GM21515 (cell line): ENCODE measurements around the gene CLN6.
"Not testable (repeated sequence)": the region's sequence is repeated elsewhere in the genome, so short reads cannot be mapped to it uniquely, and the experiment has no call there.

ENCODE experiments used
- ATAC-seq: cut with Tn5 transposase; IDR thresholded peaks from one replicate; pipeline ENCODE4 v1.9.1; 2021; ENCODE audit not compliant: unreplicated experiment

The CLN6 gene

GRCh38 chr15:68207176-68207935 lies 22.2 kb downstream of the CLN6 start:
- no peak for ATAC-seq

- ATAC-seq, result no peak
Measured at GRCh38 chr15:68206711-68207151, 22.8 kb downstream of the CLN6 start.

- ATAC-seq, result no peak
Measured at GRCh38 chr15:68205954-68206539, 23.5 kb downstream of the CLN6 start.

GRCh38 chr15:68205558-68205944 lies 24.0 kb downstream of the CLN6 start:
- no peak for ATAC-seq

GRCh38 chr15:68204776-68205557 lies 24.6 kb downstream of the CLN6 start, which contains the start of gene CALML4:
CALML4 (minus strand) TSS chr15:68205332; CDS start chr15:68205247, 85 bp downstream.
- no peak for ATAC-seq

GRCh38 chr15:68204361-68204760 lies 25.2 kb downstream of the CLN6 start:
- ATAC-seq, result no peak

- ATAC-seq, result no peak
Measured at GRCh38 chr15:68203956-68204355, 25.6 kb downstream of the CLN6 start.

GRCh38 chr15:68203486-68203885 lies 26.0 kb downstream of the CLN6 start:
- ATAC-seq, result no peak

GRCh38 chr15:68202994-68203393 lies 26.5 kb downstream of the CLN6 start:
- not testable (repeated sequence) for ATAC-seq

GRCh38 chr15:68201879-68202261 lies 27.7 kb downstream of the CLN6 start:
- ATAC-seq, result no peak

- no peak for ATAC-seq
Measured at GRCh38 chr15:68201153-68201878, 28.2 kb downstream of the CLN6 start.

GRCh38 chr15:68200016-68200861 lies 29.3 kb downstream of the CLN6 start:
- no peak for ATAC-seq

GRCh38 chr15:68199340-68199739 lies 30.2 kb downstream of the CLN6 start:
- ATAC-seq, result no peak

GRCh38 chr15:68197661-68198437 lies 31.7 kb downstream of the CLN6 start:
- no peak for ATAC-seq

- ATAC-seq, result no peak
Measured at GRCh38 chr15:68197170-68197492, 32.4 kb downstream of the CLN6 start.

- ATAC-seq, result no peak
Measured at GRCh38 chr15:68196445-68197169, 32.9 kb downstream of the CLN6 start.

GRCh38 chr15:68195336-68196112 lies 34.0 kb downstream of the CLN6 start:
- no peak for ATAC-seq

- ATAC-seq, result no peak
Measured at GRCh38 chr15:68192804-68193486, 36.6 kb downstream of the CLN6 start.
